Cortex of kidney (tissue), 1 donor: ENCODE measurements around the gene EIF5A.

Experiments
- DNase-seq: peaks from one replicate; lab custom pipeline; 2025; lab: John Stamatoyannopoulos, UW

EIF5A gene

GRCh38 chr17:7313890-7314718 lies 6.7 kb downstream of the EIF5A start:
- no peak for DNase-seq

GRCh38 chr17:7314719-7315569 lies 7.5 kb downstream of the EIF5A start, which contains the start of gene GPS2:
Gene GPS2, minus strand, starts transcription at chr17:7315360. Its CDS starts 308 bp downstream, at chr17:7315052.
- DNase-seq: peak; percentile 55

GRCh38 chr17:7315570-7316235 lies 8.3 kb downstream of the EIF5A start:
- no peak for DNase-seq

- DNase-seq: no peak
Measured at GRCh38 chr17:7317161-7317803, 9.9 kb downstream of the EIF5A start.

- no peak for DNase-seq
Measured at GRCh38 chr17:7318121-7318860, 10.9 kb downstream of the EIF5A start.

- DNase-seq: no peak
Measured at GRCh38 chr17:7321466-7321865, 14.0 kb downstream of the EIF5A start.

GRCh38 chr17:7322520-7323194 lies 15.2 kb downstream of the EIF5A start:
- no peak for DNase-seq

- no peak for DNase-seq
Measured at GRCh38 chr17:7323731-7324437, 16.5 kb downstream of the EIF5A start.

GRCh38 chr17:7324438-7324779 lies 17.0 kb downstream of the EIF5A start:
- no peak for DNase-seq

GRCh38 chr17:7325031-7325528 lies 17.7 kb downstream of the EIF5A start:
- DNase-seq: no peak

GRCh38 chr17:7326186-7326585 lies 18.8 kb downstream of the EIF5A start:
- DNase-seq: no peak

- no peak for DNase-seq
Measured at GRCh38 chr17:7327056-7327455, 19.6 kb downstream of the EIF5A start.

- DNase-seq: no peak
Measured at GRCh38 chr17:7327501-7327900, 20.1 kb downstream of the EIF5A start.

GRCh38 chr17:7328009-7328408 lies 20.6 kb downstream of the EIF5A start:
- no peak for DNase-seq

- no peak for DNase-seq
Measured at GRCh38 chr17:7328840-7329373, 21.5 kb downstream of the EIF5A start, which contains the start of gene NEURL4. Gene NEURL4, minus strand, starts transcription at chr17:7329335. Its CDS starts 23 bp downstream, at chr17:7329312.

GRCh38 chr17:7329374-7329996 lies 22.1 kb downstream of the EIF5A start:
- peak; percentile 62 for DNase-seq

GRCh38 chr17:7329997-7330637 lies 22.7 kb downstream of the EIF5A start:
- no peak for DNase-seq

- DNase-seq: no peak
Measured at GRCh38 chr17:7330638-7331015, 23.2 kb downstream of the EIF5A start.

- DNase-seq: no peak
Measured at GRCh38 chr17:7332111-7332510, 24.7 kb downstream of the EIF5A start.
